Activated CD8-positive, alpha-beta memory T cell treated with anti-CD3 and anti-CD28 coated beads for 24 hours (primary cell): ENCODE data around the gene SMC6.

Source experiments
- DNase-seq: peaks from one replicate; pipeline ENCODE4 v3.0.0-alpha.2; 2020

Gene SMC6

DNA sequence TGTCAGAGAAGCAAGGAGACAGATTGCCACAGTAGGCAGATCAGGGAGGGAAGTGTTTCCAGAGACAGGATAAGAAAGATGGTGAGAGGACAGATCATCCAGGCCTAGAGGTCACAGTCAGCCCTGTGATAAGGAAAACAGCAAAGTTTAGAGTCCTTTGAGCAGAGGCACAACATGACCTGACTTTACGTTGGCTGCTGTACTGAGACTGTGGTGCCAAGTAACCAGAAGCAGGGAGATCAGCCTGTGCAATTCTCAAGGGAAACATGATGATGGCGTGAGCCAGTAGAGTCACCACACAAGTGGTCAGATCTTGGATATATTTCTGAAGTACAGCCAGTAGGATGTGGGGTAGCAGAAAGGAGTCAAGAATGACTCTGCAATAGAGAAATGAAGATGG, 43.7 kb downstream of the SMC6 start:
- no peak for DNase-seq

DNA sequence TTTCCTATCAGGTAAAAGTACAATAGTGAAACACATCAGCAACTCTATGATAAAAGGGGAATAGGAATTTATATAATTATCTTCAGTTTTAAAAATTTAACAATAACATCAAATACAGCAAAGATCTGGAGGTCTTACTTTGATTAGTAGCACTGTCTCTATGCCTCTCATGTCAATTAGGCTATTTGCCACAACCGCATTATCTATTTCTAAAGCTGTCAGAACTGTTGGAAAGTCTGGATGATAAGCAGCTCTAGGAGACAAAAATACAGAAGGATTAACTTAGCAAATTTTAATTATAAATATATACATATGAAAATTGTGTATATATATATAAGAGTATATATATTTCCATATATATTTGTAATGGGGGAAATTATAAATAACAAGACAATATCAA, 45.1 kb downstream of the SMC6 start:
- no peak for DNase-seq

DNA sequence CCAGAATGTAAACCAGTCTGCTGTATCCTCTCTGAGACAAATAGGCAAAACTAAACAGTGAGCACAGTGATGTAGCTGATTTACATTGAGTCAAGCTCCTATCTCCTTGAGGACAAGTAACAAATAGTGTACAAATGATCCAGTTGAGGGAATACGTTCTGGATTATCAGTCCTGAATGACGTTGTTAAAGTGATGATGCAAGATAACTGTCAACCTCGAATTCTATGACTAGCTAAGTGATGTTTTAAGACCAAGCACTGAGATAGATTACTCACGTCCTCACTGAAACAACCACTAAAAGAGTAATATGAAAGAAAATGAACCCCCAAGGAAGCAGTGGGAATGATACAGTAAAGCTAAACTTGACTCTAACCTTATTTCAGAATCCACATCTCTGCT, 46.8 kb downstream of the SMC6 start:
- DNase-seq, result no peak

DNA sequence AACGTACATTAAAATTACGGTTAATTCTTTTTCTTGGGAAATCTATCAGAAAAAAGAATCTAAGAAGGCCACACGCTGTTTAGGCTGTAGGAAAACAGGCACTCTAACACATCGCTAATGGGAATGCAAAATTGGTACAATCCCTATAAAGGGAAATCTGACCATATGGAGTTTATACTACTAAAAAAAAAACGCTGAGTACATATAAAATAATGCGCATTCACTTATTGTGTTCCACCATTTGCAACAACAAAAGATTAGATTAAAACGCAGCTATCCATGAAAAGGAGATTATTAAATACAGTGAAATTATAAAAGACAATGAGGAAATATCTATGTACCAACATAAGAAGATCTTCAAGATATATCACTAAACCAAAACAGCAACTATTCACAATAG, 62.8 kb downstream of the SMC6 start:
- DNase-seq, result no peak

DNA sequence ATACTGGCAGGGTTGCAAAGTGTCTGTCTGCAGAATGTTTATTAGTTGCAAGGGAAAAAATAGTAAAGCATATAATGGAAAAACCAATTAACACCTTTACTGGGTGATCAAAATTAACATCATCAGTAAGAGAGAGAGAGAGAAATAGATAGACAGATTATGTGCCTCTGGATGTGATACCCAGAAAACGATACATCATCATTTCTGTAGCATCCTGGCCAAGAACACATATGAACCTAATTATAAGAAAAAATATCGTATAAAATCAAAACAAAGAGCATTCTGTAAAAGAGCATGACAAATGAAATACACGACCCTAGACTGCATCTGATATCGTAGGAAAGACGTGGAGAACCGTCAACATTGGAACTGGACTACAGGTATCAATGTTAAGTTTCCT, 64.6 kb downstream of the SMC6 start:
- DNase-seq, result no peak

DNA sequence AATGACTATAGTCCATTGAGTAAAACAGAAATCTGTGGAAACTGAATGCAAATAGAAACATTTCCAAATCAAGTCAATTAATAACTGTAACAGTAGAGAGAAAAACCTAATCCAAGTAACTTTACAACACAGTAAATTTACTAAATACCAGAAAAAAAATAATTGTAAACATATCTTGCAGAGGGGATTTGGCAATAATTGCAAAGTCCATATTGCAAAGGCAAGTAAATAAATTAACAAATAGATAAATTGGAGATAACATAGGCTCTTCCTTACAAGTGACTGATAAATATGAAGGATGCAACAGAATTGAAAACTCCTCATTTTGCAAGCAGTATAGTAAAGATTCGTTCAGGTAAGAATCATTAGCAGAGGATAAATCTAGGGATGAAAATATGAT, 65.0 kb downstream of the SMC6 start:
- no peak for DNase-seq

DNA sequence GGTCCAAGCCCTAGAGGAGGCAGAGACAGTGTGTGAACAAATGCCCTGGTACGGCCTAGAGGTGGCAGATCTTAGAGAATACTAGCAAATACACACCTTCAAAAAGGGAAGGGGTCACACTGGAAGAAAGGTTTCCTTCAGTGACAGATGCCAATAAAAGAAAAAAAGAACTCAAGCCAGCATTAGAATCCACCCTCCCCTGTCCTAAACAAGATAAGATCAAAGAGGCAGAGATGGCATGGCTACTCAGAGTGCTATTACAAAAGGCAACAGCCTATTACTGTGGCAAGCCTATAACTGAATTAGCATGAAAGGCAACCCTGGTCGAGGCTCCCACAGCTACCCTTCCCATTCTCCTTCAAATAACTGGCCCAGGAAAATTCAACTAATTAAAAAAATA, 69.6 kb downstream of the SMC6 start:
- no peak for DNase-seq

DNA sequence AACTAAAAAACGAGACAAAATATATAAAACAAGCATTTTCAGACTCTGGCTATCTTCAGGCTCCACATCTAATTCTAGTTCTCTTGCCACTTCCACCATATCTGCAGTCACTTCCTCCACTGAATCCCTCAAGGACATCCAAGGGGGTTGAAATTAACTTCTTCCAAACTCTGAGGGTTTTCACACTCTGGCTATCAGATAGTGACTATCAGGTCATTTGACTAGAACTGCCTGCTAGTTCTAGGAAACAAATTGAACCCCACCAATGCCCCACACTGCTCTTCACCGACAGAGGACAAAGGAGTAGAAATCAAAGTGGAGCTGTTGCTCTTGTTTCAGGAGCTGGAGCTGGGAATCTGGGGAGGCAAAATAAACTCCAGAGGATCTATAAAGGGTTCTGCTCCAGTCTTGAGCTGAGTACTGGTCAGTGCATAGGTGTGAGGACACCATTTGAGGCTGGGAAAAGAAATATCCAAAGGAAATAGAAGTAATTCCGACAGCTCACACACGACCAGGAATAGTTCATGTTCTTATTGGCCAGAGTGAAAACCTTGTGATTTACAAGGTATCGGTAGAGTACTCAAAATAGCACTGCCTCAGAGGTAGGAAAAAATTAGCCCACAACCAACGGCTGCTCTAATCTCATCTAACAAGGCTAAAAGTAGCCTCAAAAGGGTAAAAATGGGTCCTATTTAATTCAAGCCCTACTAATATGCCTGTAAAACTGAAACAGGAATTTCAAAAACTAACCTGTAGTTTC, 71.3 kb downstream of the SMC6 start:
- no peak for DNase-seq

DNA sequence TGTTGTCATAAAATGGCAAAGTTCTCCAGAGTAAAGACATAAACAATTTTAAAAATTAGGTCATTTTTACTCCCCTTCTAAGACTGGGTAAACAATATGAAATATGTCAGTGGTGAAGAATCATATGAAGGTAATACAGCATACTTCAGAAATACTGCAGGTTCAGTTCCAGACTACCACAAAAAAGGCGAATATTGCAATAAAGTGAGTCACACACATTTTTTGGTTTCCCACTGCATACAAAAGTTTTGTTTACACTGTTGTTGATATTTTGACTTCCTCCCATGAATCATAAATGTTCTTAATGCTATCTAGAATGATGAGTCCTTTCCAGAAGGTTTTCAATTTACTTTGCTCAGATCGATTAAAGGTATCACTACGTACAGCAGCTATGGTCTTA, 73.5 kb downstream of the SMC6 start:
- no peak for DNase-seq

DNA sequence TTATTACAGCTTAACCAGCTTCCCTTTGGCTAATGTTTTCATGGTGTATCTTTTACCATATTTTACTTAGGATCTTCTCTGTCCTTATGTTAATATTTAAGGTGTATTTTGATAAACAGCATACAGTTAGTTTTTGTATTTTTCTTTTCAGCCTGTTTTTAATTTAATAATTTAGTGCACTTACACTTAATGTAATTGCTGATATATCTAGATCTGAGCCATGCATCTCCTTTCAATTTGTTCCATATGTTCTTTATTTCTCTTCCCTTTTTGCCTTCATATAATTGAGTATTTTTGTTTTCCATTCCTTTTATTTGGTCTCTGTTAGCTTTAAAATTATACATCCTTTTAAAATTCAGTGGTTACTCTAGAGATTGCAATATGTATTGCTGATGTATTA, 78.8 kb downstream of the SMC6 start:
- no peak for DNase-seq

DNA sequence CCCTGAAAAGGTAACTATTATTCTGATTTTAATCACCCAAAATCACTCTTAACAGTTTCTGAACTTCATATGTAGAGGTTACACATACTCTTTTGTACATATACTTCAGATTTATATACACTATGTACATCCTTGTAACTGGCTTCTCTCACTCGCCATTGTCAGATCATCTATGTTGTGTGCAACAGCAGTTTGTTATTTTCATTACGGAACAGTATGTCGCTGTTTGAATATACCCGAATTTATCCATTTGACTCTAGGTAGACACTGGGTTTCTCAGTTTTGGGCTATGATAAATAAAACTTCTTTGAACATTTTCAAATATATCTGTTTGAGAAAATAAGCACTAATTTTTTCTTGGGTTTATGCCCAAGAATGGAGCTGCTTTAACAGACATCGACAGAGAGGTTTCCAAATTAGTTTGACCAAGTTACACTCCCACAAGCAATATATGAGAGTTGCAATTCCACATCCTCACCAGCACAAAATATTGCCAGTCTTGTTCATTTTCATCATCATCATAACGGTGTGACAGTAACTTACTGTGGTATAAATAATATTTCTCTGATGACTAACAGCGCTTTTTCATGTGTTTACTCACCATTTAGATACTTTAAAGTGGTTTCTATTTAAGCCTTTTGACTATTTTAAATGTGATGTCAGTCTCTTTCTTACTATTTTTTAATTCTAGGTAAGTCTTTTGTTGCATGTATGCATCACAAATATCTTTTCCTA, 80.9 kb downstream of the SMC6 start:
- DNase-seq, result no peak

DNA sequence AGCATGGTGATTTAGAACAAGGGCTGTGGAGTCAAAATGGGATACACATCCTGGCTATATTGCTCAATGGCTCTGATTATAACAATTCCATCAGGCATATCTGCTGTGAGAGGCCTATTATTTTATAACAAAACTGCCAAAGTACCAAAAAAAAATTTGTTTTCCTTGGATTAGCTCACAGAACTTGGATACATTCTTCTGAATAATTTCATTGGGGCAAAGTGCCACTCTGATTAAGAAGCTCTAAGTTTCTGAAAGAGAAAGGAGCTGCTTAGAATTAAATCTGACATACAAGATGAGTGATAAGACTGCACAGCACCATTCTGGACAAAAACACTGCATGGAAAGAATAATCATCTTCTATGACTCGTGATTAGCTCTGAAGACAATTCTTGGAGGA, 85.7 kb downstream of the SMC6 start:
- DNase-seq, result no peak

DNA sequence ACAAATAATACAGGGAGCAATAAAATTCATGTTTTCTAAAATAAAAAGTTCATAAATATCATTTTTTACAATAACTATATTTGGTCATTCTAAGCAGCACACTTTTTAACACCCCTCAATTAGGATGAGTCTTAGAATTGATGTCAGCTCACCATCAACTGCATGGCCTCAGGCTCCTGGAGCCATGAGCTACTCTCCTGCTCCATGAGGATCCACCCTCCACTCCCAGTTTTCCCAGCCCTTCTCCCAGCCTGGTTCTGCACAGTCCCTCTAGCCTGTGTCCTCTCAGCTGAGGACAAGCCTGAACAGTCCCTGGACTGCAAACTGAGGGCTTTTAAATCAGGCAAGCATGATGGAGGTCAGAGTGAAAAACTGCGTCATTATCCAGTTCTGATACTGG, 89.1 kb downstream of the SMC6 start:
- no peak for DNase-seq

DNA sequence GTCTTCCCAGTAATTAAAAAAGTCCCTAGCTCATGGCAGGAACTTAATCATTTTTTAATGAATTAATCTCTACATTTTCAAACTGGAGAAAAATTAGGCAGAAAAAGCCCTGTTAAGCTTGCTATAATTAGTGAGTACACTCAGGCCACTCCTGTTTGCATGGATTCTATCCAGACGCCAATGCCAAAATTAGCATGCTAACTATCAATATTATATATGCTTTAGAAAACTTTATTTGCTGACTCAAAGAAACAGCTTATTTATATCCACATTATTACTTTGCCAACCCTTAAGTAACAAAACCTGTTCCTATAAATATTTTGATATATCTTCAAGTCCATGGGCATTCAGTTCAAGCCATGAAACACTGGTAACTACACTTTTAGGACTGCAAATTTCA, 90.9 kb downstream of the SMC6 start:
- DNase-seq, result no peak

DNA sequence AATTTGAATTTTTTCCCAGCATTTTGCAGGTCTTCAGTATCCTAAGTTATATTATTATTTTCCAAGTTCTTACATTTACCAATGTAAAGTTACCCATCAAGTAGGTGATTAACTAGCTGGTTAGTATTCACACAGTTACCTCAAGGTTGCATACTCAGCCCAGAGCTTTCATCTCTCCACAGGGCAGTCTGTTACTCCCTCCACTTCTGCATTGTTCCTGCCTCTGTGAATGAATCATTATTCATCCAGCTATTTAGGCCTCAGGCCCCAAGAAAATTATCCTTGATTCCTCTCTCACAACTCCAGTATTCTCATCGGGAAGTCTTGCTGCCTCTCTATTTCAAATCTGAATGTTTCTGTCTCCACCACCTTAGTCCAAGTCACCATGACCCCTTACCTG, 92.2 kb downstream of the SMC6 start:
- DNase-seq, result no peak

DNA sequence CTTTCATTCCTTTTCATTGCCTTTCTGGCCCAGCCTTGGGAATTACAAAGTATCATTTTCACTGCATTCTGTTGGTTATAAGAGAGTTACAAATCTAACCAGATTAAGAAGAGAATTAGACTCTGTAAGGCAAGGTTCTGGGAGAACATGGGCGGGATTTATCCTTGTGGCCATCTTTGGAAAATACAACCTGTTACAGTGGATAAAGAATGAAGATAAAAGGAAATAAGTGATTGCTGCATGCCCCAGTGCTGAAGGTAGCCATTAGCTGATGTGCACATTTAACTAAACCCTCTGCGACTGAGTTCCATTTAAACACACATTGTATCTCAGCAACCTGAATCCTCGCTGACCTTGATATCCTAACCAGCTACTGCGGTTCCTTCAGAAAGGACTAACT, 93.4 kb downstream of the SMC6 start:
- DNase-seq, result no peak

DNA sequence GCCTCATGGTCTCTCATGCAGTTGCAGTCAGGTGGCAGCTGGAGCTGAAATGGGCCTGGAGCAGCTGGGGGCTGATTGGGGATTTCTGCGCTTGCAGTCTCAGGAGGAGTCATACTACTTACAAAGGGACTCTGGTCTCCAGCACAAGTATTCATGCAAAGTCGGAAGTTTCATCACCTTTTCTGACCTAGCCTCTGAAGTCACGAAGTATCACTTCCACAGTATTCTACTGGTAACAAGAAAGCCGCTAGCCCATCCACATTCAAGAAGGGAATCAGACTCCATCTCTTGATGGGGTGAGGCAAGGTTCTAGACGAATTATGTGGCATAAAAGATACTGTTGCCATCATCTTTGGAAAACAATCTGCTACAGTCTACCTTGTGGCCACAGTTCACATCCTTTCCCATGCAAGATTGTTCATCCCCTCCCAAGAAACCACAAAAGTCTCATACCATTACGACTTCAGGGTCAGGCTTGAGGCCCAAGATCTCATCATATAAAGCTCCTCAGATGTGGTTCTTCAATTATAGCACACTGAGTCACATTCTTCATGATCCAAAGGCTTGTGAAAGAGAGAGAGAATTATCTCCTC, 95.3 kb downstream of the SMC6 start:
- DNase-seq, result no peak

DNA sequence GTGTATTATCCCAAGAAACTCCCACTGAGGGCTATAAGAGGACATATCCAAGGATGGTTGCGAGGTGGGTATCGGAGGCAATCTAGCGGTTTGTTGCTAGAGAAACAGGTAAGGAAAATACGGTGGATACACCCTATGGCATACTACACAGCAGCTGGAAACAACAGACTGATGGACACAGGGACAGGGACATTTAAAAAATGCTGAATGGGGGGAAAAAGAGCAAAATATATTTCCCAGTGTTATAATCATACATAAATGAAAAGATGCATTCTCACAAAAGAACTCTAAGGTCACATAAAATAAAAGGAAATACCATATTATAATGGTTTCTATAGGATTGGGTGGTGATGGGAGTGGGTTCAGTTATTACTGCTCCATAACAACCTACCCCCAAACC, 95.9 kb downstream of the SMC6 start:
- DNase-seq, result no peak

DNA sequence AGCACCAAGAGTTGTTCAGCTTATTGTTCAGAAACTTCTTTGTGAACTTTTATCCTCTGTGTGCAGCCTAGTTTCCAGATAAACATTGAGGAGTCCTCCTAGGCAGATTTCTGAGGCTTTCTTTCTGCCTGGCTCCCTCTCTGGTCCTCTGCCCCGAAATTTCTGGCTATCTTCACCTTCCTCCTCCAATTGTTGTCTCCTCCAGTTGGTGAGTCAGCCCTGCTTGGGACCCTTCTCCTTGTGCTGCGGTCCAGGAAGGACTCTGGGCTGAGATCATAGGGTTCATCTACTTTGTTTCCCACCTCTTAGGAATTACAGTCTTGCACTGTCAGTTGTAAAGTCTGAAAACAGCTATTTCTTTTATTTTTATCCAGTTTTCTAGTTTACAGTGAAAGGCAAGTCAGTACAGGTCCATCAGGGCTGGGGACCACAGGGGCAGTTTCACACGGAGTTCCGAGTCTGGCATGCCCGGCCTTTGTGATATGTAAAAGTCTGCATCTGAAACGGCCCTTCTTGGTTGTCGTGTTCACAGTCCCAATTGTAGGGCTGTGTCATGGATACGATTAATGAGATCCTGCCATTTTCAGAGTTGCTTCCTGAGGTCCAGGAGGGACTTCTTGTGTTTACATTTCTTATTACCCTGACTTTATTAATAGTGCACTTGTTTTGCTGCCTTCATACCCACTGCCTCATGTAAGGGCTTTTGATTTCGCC, 100.8 kb downstream of the SMC6 start:
- no peak for DNase-seq

DNA sequence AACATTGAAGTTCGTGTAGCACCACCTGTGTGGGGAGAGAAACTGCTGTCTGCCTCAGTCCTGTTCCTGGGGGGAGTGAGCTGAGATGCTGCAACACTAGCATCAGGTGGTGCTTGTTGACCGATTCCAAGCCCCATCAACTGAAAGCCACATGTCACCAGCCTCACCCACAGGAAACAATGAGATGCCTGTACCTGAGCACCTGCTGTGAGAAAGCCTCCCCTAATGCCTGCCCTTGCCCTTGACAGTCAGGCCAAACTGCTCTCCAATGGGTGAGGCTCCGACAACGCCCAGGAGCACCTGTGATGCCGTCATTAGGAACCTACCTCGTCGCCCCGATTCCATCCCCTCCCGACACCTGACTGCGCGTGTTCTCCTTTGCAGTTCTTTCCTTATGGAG, 104.6 kb downstream of the SMC6 start:
- DNase-seq, result no peak

DNA sequence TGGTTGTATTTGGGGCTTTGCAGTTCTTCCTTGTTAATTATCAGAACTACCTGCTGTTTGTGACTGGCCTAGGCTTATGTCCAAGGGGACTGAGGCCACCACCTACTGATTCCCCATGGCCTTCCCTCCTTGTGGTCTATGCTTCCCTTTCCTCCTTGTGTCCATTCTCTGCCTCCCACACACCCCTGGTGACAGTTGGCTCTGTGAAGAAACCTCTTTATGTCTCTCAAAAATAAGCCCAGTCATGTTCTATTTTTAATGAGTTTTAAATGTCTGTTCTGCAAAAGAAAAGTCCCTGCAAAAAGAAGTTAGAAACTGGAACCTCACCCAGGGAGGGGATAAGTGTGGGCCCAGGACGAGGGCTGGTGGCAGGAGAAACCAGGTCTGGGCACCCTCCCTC, 105.0 kb downstream of the SMC6 start:
- DNase-seq, result no peak

DNA sequence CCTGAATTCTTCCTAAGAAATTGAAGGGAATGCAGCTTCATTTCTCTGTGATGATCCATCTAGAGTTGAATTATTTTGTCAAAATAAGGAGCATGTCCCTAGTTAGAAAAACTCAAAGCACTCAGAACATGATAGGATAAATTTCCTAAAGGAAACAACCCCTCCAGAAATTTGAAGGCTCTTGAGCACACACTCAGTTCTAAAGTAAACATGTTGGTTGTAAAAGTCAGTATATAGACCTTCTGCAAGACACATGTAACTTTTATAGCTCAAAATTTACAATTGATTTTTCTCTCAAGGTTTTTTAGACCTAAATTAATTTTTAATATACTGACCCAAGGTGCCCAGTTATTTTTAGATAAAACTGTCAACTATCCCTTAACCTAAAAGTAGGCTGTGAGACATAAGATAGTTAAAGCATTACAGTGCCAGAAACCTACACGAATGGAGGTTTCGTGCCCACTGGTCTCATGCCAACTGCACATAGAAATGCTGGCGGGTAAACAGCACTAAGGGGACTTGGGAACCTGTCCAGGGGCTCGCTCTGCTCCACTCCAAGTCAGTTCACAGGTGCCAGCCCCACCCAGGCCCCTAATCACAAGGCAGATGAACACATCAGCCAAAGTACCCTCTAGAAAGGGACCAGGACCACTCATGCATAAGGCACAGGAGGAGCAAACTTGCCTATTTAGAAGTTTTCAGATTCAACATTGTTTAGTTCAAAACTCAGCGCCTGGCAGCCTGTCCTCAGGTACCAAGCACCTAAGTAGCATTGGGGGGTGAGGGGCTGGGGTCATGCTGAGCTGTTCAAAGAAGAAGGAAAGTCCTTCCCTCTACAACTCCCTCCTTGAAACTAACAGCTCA, 106.5 kb downstream of the SMC6 start:
- DNase-seq, result no peak

DNA sequence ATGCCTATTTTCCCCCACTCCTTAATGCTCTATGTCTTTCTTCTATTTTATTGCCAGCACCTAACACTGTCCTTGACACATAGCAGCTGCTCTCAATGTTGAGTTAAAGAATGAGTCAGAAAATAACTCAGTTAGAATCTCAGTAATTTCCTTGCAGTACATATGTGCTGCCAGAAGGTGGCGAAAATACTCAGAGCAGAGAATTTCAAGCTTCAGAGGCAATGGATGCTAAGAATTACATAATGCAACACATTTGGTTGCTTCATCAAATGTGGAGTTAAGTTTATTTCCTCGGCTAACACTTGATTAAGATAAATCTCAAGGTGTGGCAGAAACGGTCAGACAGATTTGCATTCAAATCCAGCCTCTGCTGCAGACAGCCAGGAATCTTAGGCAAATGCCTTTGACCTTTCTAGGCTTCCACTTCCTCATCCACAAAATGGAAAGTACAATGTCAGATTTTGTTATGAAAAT, 107.5 kb downstream of the SMC6 start:
- no peak for DNase-seq
